GM12891 (cell line): ENCODE data around the gene HDAC5.
"Not testable (repeated sequence)": the region's sequence is repeated elsewhere in the genome, so short reads cannot be mapped to it uniquely, and the experiment has no call there.

Experiments used
- DNase-seq: peaks from one replicate; pipeline ENCODE4 v3.0.0; 2011; ENCODE audit warnings: low spot score; ENCODE audit not compliant: insufficient read length
- FAIRE-seq: peaks from 2 replicates; lab custom pipeline; 2011; peaks lifted over from hg19 to GRCh38; lab: Jason Lieb, UNC
- PAX5 ChIP-seq: IDR thresholded peaks from 2 replicates; pipeline ENCODE4 v1.6.1; 2011; ENCODE audit warnings: low read length, moderate library complexity, mild to moderate bottlenecking; ENCODE audit not compliant: insufficient read depth, severe bottlenecking
- POLR2A ChIP-seq: IDR thresholded peaks from 2 replicates; pipeline ENCODE4 v1.6.1; 2011; ENCODE audit warnings: low read depth, low read length, control low read depth
- POLR2AphosphoS5 ChIP-seq: IDR thresholded peaks from 2 replicates; pipeline ENCODE4 v1.6.1; 2011; ENCODE audit warnings: low read depth, low read length, control low read depth
- POU2F2 ChIP-seq: IDR thresholded peaks from 2 replicates; pipeline ENCODE4 v1.6.1; 2011; ENCODE audit warnings: low read depth, mild to moderate bottlenecking, control low read depth, low read length, moderate library complexity
- SPI1 ChIP-seq: IDR thresholded peaks from 2 replicates; pipeline ENCODE4 v1.6.1; 2011; ENCODE audit warnings: low read depth, low read length, control low read depth
- TAF1 ChIP-seq: IDR thresholded peaks from 2 replicates; pipeline ENCODE4 v1.6.1; 2011; ENCODE audit warnings: low read depth, low read length, control low read depth

The HDAC5 gene

DNA sequence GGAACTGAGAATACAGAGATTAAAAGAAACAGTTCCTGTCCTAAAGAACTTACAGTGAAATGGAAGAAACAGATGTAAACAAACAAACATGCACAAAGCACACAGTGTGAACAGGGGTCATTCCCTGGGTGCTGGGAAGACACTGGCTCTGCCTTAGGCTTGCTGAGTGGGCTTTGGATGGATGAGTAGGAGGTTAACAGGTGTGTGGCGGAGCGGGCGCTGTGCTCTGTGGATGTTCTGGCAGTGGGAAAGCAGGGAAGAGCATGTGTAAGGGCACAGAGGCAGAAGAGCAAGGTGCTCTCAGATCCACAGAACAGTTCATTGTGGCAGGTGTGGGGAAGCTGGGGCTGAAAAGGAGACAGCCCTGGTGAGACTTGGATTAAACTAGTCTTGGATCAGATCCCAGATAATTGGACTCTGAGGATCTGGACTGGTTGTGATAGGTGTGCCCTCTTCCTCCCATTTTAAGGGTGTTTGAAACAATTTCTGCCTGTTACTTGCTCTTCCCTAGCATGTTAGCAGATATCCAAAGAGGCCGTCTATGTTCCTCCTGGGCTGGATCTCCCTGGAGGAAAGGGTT, 26.4 kb upstream of the HDAC5 start:
- no peak for DNase-seq
- no peak for FAIRE-seq
- no peak for TF ChIP-seq POLR2AphosphoS5
- TF ChIP-seq PAX5, result no peak
- no peak for TF ChIP-seq TAF1
- TF ChIP-seq POU2F2, result no peak
- no peak for TF ChIP-seq SPI1
- no peak for TF ChIP-seq POLR2A

DNA sequence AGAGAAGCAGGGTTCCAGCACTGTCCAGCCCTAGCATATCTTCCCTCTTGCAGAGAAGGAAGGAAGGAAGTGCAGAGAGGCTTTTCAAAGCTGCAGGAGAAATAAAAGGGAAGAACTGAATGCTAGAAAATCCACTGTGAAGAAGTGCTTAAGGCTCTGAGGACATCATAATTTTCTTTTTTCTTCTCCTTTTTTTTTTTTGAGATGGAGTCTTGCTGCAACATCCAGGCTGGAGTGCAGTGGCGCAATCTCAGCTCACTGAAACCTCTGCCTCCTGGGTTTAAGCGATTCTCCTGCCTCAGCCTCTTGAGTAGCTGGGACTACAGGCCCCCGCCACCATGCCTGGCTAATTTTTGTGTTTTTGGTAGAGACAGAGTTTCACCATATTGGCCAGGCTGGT, 25.6 kb upstream of the HDAC5 start:
- not testable (repeated sequence) for FAIRE-seq, DNase-seq

DNA sequence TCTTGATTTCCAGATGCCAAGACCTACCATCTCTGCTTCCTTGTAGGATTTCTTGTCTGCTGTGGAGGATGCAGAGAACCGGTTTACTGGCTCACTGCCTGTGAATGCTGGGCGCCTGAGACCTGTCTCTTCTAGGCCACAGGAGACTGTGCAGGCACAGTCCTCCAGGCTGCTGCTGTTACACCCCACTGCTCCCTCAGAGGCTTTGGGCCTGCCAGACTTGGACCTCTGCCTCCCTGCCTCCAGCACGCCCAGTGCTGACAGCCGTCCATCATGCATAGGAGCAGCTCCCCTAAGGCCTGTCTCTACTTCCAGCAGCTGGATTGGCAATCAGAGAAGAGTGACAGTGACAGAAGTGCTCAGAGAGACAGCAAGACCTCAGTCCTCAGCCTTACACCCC, 24.4 kb upstream of the HDAC5 start:
- TF ChIP-seq POU2F2, result no peak
- TF ChIP-seq POLR2A, result no peak
- TF ChIP-seq TAF1, result no peak
- TF ChIP-seq SPI1, result no peak
- no peak for TF ChIP-seq POLR2AphosphoS5
- no peak for TF ChIP-seq PAX5
- DNase-seq, result no peak
- FAIRE-seq, result no peak

DNA sequence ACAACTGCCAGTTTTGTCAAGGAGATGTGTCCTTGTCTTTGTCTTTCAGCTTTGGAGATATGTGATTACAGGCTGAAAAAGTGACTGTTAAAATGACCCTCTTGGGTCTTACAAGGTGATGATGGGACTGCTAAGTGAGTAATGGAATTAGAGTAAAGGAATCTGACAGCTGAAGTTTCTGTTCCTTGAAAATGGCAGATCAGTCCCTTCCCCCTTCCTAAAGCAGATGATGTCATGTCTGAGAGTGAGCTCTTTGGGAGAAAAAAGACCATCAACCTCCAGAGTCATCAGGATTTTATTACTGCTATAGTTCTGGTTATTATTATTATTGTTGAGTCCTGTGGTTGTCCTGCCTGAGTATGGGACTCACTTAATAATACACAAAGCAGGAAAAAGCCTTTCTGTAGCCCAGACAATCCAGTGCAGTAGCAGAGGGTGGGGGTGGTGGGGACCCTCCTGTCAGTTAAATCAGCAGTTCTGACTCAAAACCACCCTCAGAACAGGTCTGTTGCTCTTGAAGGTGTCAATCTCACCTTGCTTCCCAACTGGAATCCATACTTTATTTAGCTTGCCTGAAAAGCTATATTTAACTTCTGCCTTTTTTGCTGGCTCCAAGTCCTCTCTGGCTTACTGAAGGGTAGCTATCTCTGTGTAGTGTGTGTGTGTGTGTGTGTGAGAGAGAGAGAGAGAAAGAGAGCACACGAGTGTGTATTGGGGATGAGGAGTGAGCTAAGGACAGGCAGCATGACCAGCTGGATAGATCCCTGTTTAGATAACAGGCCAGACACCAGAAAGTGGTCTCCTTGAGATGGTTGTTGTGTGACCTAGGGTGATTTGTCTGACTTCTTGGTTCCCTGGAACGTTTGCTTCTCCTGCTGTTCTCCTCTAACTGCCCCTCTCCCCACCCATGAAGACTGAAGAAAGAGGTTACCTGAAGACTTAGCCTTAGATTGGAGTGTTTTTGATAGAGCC, 23.2 kb upstream of the HDAC5 start:
- DNase-seq, result no peak
- no peak for FAIRE-seq
- TF ChIP-seq SPI1 (no peak), TAF1 (no peak), POLR2A (no peak), PAX5 (no peak), POLR2AphosphoS5 (no peak), POU2F2 (no peak)

DNA sequence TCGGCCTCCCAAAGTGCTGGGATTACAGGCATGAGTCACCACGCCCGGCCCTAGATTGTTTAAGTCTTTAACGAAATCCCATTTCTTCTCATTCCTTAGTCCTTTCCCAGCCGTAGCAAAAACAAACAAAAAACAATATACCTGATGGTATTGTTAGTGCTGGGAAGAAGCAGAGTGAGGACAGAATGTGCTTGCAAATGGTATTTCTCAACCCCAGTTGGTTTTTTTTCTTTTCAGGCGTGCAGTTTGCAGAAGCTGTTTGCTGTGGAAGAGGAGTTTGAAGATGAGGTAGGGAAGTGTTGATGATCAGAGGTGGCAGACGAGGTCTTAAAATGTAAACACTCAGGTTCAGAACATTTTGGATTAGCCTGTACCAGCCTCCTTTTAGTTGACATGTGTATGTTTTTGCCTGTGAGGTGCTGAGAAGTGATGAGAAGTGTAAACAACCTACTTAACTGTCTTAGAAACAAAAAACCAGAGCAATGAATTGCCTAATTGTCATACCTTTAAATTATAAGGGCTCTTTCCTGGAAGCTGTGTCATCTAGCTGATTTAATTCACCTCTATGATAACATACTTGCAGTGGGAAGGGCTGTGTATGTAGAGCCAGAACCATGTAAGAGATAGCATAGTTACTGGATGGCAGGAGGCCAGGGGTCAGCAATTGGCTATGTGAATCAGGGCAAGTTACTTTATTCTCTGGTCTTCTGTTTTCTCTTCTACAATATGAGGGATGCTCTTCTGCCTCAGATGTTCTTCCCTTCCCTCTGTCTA, 21.7 kb upstream of the HDAC5 start:
- no peak for DNase-seq
- FAIRE-seq, result no peak
- TF ChIP-seq POLR2A (no peak), TAF1 (no peak), POU2F2 (no peak)

DNA sequence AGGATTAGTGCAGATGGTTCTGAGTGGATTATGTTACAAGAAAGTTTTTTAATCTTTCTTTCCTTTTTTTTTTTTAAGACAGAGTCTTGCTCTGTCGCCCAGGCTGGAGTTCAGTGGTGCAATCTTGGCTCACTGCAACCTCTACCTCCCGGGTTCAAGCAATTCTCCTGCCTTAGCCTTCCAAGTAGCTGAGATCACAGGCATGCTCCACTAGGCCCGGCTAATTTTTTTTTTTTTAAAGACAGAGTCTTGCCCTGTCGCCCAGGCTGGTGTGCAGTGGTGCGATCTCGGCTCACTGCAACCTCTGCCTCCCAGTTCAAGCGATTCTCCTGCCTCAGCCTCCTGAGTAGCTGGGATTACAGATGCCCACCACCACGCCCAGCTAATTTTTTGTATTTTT, 20.5 kb upstream of the HDAC5 start:
- not testable (repeated sequence) for FAIRE-seq, DNase-seq

DNA sequence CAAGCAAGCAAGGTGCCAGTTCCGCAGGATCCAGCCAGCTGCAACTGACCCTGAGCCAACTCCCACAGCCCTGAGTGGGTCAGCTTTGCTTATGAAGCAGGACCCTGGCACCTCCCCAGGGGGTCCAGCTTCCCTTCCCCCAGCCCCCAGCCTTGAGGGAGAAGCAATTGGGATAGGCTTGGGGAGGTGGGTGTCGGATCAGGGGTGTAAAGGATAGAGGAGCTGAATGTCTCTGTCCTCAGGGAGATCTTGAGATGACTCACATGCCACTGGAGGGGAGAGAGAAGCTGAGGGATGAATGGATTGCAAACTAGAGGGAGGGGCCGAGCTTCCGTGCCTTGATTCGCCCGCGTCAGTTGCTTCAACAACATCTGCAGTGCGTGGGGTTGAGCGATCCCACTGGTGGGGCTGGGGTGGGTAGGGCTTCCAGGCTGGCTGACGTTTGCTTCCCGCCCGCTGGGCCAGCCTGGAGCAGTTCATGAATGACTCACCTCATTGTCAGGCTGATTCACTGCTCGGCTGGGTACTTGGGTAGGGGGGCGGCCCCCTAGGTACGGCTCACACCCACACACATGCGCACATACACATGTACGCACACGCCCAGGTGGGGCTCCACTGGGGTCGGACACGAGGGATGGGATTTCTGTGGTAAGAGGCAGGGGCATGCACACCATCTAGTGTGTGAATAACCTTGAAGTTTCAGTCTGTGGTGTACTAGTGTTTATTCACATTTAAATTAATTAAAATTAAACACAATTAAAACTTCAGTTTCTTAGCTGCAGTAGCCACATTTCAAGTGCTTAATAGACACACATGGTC, 14.7 kb upstream of the HDAC5 start:
- FAIRE-seq (peak; percentile 57), DNase-seq (peak; percentile 44)
- TF ChIP-seq SPI1 (no peak), POLR2A (no peak), POLR2AphosphoS5 (no peak), POU2F2 (no peak), PAX5 (no peak), TAF1 (no peak)

DNA sequence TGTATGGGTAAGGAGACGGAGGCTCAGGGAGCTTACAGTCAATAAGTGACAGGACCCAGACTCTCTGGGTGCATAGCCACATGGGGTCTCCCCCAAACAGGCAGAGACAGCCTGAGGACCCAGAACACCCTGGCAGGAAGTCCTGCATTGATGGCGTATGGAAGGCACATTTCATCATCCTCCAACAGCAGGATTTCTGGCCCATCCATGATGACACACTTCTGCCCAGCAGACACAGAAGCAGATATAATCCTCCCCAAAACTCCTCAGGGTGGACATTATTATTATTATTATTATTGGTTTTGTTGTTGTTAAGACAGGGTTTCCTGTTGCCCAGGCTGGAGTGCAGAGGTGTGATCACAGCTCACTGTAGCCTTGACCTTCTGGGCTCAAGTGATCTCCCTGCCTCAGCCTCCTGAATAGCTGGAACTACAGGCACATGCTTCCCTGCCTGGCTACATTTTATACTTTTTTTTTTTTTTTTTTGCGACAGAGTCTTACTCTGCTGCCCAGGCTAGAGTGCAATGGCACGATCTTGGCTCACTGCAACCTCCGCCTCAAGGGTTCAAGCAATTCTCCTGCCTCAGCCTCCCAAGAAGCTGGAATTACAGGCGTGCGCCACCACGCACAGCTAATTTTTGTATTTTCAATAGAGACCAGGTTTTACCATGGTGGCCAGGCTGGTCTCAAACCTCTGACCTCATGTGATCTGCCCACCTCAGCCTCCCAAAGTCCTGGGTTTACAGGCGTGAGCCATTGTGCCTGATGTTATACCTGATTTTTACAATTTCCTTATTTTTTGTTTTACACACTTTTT, 11.5 kb upstream of the HDAC5 start:
- TF ChIP-seq SPI1 (no peak), POU2F2 (no peak), POLR2AphosphoS5 (no peak), TAF1 (no peak), PAX5 (no peak), POLR2A (no peak)
- FAIRE-seq, result no peak

More for the DNA sequence above, 11.5 kb upstream of the HDAC5 start:
- no peak for DNase-seq
